WTC11 (cell line): ENCODE results near the gene GFOD1. TPM values are rescaled to one million over a fixed set of nuclear protein-coding genes. Genes with fewer than 3 reads are reported as not detected.

ENCODE experiments used
- ATAC-seq: fragments of 200-7000 bp; cut with Tn5 transposase; 2 replicates; pipeline ENCODE4 v1.10.0; 2021; ENCODE audit warnings: mild to moderate bottlenecking, moderate library complexity
- CTCF ChIA-PET: fragments of 300-600 bp; sonication (Branson Sonifier 250); formaldehyde crosslinking; loops from one replicate; lab custom pipeline; 2021; ENCODE audit warnings: antibody characterized with exemption; lab: Charles Lee
- POLR2A ChIA-PET: fragments of 350-600 bp; sonication (Branson Sonifier 250); formaldehyde crosslinking; loops from one replicate; lab custom pipeline; 2021; ENCODE audit warnings: antibody characterized with exemption; lab: Charles Lee
- DNase-seq: peaks from one replicate; pipeline ENCODE4 v3.0.0; 2021; ENCODE audit warnings: low spot score
- H3K27ac Mint-ChIP-seq: 2 replicates; pipeline ENCODE4 v1.8.0; 2021; ENCODE audit warnings: mixed read lengths
- H3K27me3 Mint-ChIP-seq: 2 replicates; pipeline ENCODE4 v1.8.0; 2021; ENCODE audit warnings: low read depth, mild to moderate bottlenecking, moderate library complexity, mixed read lengths
- H3K36me3 Mint-ChIP-seq: 2 replicates; pipeline ENCODE4 v1.8.0; 2021; ENCODE audit warnings: mixed read lengths
- H3K4me1 Mint-ChIP-seq: 2 replicates; pipeline ENCODE4 v1.8.0; 2022; ENCODE audit warnings: mixed read lengths
- H3K4me3 Mint-ChIP-seq: 2 replicates; pipeline ENCODE4 v1.8.0; 2021; ENCODE audit warnings: mild to moderate bottlenecking, moderate library complexity, mixed read lengths
- H3K9me3 Mint-ChIP-seq: 2 replicates; pipeline ENCODE4 v1.8.0; 2021; ENCODE audit warnings: mixed read lengths
- ARID4B ChIP-seq: sonication (generic); formaldehyde crosslinking; IDR thresholded peaks from 2 replicates; pipeline ENCODE4 v1.8.0; 2023; ENCODE audit warnings: missing genetic modification reagents, mild to moderate bottlenecking, borderline replicate concordance
- ATF1 ChIP-seq: sonication (generic); formaldehyde crosslinking; IDR thresholded peaks from 2 replicates; pipeline ENCODE4 v1.8.1; 2023; ENCODE audit warnings: mild to moderate bottlenecking, moderate library complexity, missing genetic modification reagents
- CDX4 ChIP-seq: fragments of 250-450 bp; sonication (Bioruptor Pico); IDR thresholded peaks from 2 replicates; pipeline ENCODE4 v1.9.0; 2021; ENCODE audit warnings: moderate library complexity, mild to moderate bottlenecking, inconsistent platforms, borderline replicate concordance
- ELF4 ChIP-seq: sonication (generic); formaldehyde crosslinking; IDR thresholded peaks from 2 replicates; pipeline ENCODE4 v1.8.1; 2022; ENCODE audit warnings: low read depth, mild to moderate bottlenecking, moderate library complexity, missing genetic modification reagents
- FOXP1 ChIP-seq: sonication (generic); formaldehyde crosslinking; IDR thresholded peaks from 2 replicates; pipeline ENCODE4 v1.8.0; 2022; ENCODE audit warnings: missing genetic modification reagents, mild to moderate bottlenecking, moderate library complexity, borderline replicate concordance
- GABPB1 ChIP-seq: sonication (generic); formaldehyde crosslinking; IDR thresholded peaks from 2 replicates; pipeline ENCODE4 v1.8.1; 2023; ENCODE audit warnings: mild to moderate bottlenecking, missing genetic modification reagents
- GRHL2 ChIP-seq: fragments of 250-450 bp; sonication (Bioruptor Pico); IDR thresholded peaks from 2 replicates; pipeline ENCODE4 v1.8.0; 2022; ENCODE audit warnings: mild to moderate bottlenecking, moderate library complexity; ENCODE audit not compliant: insufficient replicate concordance, severe bottlenecking
- HMGA2 ChIP-seq: fragments of 250-450 bp; sonication (Bioruptor Pico); IDR thresholded peaks from 2 replicates; pipeline ENCODE4 v1.4.0; 2021; ENCODE audit warnings: mild to moderate bottlenecking, moderate library complexity
- IRF2 ChIP-seq: sonication (generic); formaldehyde crosslinking; IDR thresholded peaks from 2 replicates; pipeline ENCODE4 v1.8.0; 2022; ENCODE audit warnings: low read depth, missing genetic modification reagents, borderline replicate concordance
- JUN ChIP-seq: sonication (generic); formaldehyde crosslinking; IDR thresholded peaks from 2 replicates; pipeline ENCODE4 v1.8.0; 2023; ENCODE audit warnings: mild to moderate bottlenecking, missing genetic modification reagents
- NFYB ChIP-seq: sonication (generic); formaldehyde crosslinking; conservative IDR thresholded peaks from 2 replicates; pipeline ENCODE4 v1.8.0; 2022; ENCODE audit warnings: low read depth, missing genetic modification reagents
- RELA ChIP-seq: sonication (generic); formaldehyde crosslinking; IDR thresholded peaks from 2 replicates; pipeline ENCODE4 v1.8.1; 2022; ENCODE audit warnings: missing genetic modification reagents, mild to moderate bottlenecking, borderline replicate concordance
- SMAD4 ChIP-seq: sonication (generic); formaldehyde crosslinking; IDR thresholded peaks from 2 replicates; pipeline ENCODE4 v1.8.0; 2022; ENCODE audit warnings: mild to moderate bottlenecking, missing genetic modification reagents
- TEAD4 ChIP-seq: sonication (generic); formaldehyde crosslinking; IDR thresholded peaks from 2 replicates; pipeline ENCODE4 v1.8.0; 2022; ENCODE audit warnings: mild to moderate bottlenecking, missing genetic modification reagents
- ZNF121 ChIP-seq: sonication (generic); formaldehyde crosslinking; IDR thresholded peaks from 2 replicates; pipeline ENCODE4 v1.8.0; 2023; ENCODE audit warnings: missing genetic modification reagents
- total RNA-seq: library from RNA; stranded (reverse); gene quantifications from 3 replicates; pipeline ENCODE4 v1.2.3, GENCODE V29; 2021
- TF ChIP-seq, protein P1 (sequence below): sonication (generic); formaldehyde crosslinking; IDR thresholded peaks from 2 replicates; pipeline ENCODE4 v1.8.0; 2022; ENCODE audit warnings: mild to moderate bottlenecking, missing genetic modification reagents
- TF ChIP-seq, protein P2 (sequence below): fragments of 250-450 bp; sonication (Bioruptor Pico); IDR thresholded peaks from 2 replicates; pipeline ENCODE4 v1.9.0; 2021; ENCODE audit warnings: mild to moderate bottlenecking, borderline replicate concordance
- TF ChIP-seq, protein P3 (sequence below): fragments of 250-450 bp; sonication (Bioruptor Pico); conservative IDR thresholded peaks from 2 replicates; pipeline ENCODE4 v1.9.0; 2021; ENCODE audit warnings: mild to moderate bottlenecking
- TF ChIP-seq, protein P4 (sequence below): sonication (generic); formaldehyde crosslinking; IDR thresholded peaks from 2 replicates; pipeline ENCODE4 v1.8.1; 2022; ENCODE audit warnings: mild to moderate bottlenecking, missing genetic modification reagents, moderate library complexity, borderline replicate concordance

GFOD1 gene
- total RNA-seq, 1 experiment from 2014 or later = 8.5 TPM

DNA sequence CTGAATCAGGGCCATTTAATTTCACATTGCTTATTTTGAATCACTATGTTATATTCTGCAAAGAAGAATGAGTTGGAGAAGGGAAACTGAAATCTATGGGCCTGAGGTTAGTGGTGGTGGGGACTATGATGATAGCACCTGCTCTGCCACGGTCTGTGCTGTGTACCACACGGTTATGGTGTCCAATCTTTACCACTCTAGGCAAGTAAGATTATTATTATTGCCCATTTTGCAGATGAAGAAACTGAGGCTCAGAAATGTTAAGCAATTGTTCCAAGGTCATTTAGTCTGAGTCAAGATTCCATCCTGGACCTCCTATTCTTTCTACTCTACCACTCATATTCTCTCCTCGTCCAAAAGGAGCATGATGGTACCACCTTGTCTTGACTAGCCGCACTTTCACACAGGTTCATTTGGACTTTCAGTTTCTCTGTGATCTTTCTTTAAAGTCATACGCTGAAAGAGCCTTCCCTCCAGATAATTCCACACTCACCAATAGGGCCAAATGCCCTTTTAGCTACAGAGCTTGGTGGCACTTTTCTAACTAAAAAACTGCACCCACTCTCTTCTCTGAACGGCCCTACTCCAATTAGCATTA lies 56.2 kb downstream of the GFOD1 start:
- TF ChIP-seq HMGA2 (CRISPR knock-in tag) (no peak), ATF1 (CRISPR knock-in tag) (no peak), JUN (CRISPR knock-in tag) (no peak), SMAD4 (CRISPR knock-in tag) (no peak), RELA (CRISPR knock-in tag) (no peak), FOXP1 (no peak), GRHL2 (no peak), CDX4 (CRISPR knock-in tag) (no peak), ZNF121 (CRISPR knock-in tag) (no peak), NFYB (CRISPR knock-in tag) (no peak), GABPB1 (no peak), TEAD4 (CRISPR knock-in tag) (no peak), IRF2 (CRISPR knock-in tag) (no peak)
- TF ChIP-seq, protein P1, sequence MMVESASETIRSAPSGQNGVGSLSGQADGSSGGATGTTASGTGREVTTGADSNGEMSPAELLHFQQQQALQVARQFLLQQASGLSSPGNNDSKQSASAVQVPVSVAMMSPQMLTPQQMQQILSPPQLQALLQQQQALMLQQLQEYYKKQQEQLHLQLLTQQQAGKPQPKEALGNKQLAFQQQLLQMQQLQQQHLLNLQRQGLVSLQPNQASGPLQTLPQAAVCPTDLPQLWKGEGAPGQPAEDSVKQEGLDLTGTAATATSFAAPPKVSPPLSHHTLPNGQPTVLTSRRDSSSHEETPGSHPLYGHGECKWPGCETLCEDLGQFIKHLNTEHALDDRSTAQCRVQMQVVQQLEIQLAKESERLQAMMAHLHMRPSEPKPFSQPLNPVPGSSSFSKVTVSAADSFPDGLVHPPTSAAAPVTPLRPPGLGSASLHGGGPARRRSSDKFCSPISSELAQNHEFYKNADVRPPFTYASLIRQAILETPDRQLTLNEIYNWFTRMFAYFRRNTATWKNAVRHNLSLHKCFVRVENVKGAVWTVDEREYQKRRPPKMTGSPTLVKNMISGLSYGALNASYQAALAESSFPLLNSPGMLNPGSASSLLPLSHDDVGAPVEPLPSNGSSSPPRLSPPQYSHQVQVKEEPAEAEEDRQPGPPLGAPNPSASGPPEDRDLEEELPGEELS (CRISPR knock-in tag) = no peak
- TF ChIP-seq, protein P2, sequence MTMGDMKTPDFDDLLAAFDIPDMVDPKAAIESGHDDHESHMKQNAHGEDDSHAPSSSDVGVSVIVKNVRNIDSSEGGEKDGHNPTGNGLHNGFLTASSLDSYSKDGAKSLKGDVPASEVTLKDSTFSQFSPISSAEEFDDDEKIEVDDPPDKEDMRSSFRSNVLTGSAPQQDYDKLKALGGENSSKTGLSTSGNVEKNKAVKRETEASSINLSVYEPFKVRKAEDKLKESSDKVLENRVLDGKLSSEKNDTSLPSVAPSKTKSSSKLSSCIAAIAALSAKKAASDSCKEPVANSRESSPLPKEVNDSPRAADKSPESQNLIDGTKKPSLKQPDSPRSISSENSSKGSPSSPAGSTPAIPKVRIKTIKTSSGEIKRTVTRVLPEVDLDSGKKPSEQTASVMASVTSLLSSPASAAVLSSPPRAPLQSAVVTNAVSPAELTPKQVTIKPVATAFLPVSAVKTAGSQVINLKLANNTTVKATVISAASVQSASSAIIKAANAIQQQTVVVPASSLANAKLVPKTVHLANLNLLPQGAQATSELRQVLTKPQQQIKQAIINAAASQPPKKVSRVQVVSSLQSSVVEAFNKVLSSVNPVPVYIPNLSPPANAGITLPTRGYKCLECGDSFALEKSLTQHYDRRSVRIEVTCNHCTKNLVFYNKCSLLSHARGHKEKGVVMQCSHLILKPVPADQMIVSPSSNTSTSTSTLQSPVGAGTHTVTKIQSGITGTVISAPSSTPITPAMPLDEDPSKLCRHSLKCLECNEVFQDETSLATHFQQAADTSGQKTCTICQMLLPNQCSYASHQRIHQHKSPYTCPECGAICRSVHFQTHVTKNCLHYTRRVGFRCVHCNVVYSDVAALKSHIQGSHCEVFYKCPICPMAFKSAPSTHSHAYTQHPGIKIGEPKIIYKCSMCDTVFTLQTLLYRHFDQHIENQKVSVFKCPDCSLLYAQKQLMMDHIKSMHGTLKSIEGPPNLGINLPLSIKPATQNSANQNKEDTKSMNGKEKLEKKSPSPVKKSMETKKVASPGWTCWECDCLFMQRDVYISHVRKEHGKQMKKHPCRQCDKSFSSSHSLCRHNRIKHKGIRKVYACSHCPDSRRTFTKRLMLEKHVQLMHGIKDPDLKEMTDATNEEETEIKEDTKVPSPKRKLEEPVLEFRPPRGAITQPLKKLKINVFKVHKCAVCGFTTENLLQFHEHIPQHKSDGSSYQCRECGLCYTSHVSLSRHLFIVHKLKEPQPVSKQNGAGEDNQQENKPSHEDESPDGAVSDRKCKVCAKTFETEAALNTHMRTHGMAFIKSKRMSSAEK (CRISPR knock-in tag) = no peak
- TF ChIP-seq, protein P3, sequence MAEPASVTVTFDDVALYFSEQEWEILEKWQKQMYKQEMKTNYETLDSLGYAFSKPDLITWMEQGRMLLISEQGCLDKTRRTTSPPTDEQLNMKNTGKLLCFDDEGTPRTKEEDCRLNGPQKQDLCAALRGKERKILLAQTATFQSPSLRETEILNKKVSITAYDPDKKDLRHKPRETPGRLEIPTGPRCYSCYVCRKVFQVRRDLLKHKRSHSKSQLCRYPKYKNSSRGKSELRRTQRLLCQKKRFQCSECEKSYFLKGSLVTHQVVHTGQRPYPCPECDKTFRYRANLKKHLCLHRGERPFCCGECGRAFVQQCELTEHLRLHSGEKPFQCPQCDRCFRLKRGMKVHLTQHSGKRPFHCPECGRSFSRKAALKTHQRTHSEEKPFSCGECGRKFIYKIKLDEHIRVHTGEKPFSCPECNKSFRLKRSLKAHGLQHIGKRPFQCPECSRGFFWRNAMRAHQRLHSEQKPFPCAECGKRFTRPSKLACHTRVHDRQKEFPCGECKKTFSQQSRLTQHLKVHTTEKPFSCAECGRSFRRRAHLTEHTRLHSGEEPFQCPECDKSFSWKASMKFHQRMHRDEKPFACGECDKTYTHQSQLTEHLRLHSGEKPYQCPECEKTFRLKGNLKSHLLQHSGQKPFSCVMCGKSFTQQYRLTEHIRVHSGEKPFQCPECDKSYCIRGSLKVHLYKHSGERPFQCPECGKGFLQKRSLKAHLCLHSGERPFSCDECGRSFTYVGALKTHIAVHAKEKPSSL (CRISPR knock-in tag) = no peak
- Mint-ChIP-seq H3K9me3 (no peaks in the 10 kb centered on the region), H3K4me3 (no peak overlapping the region), H3K36me3 (no peaks in the 10 kb centered on the region), H3K4me1 (peaks cover 49% of the 10 kb centered on the region), H3K27me3 (no peaks in the 10 kb centered on the region), H3K27ac (no peak overlapping the region)
- DNase-seq (no peak), ATAC-seq (no peak)
- CTCF ChIA-PET = interaction anchor here (0.8 kb wide), 1 partner anchor 21 kb away, joined by 3 read pairs; no protein-coding TSS in a partner anchor
- POLR2A ChIA-PET = interaction anchor here (0.7 kb wide), 1 partner anchor 65 kb away, joined by 3 read pairs; no protein-coding TSS in a partner anchor

GRCh38 chr6:13429406-13429753 lies 58.0 kb downstream of the GFOD1 start:
- Mint-ChIP-seq H3K27ac (no peak overlapping the region), H3K4me1 (peaks cover 63% of the 10 kb centered on the region), H3K4me3 (no peak overlapping the region), H3K9me3 (no peaks in the 10 kb centered on the region), H3K27me3 (no peaks in the 10 kb centered on the region), H3K36me3 (no peaks in the 10 kb centered on the region)
- ATAC-seq (no peak; the same call in 1 of the 2 replicates), DNase-seq (no peak)
- ChIA-PET POLR2A (no interaction called here), CTCF (interaction anchor here (0.7 to 1.8 kb wide), 10 partner anchors 11 to 186 kb away, joined by 3 to 8 read pairs (median 4); partner anchors contain the start of genes NOL7, SIRT5 and TBC1D7)
- TF ChIP-seq JUN (CRISPR knock-in tag) (no peak), ARID4B (CRISPR knock-in tag) (no peak), ELF4 (CRISPR knock-in tag) (no peak)
- TF ChIP-seq, protein P4, sequence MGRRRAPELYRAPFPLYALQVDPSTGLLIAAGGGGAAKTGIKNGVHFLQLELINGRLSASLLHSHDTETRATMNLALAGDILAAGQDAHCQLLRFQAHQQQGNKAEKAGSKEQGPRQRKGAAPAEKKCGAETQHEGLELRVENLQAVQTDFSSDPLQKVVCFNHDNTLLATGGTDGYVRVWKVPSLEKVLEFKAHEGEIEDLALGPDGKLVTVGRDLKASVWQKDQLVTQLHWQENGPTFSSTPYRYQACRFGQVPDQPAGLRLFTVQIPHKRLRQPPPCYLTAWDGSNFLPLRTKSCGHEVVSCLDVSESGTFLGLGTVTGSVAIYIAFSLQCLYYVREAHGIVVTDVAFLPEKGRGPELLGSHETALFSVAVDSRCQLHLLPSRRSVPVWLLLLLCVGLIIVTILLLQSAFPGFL (CRISPR knock-in tag) = no peak
